AG09319 (cell line): ENCODE measurements around the gene KANSL3.
A peak's percentile ranks its signal among the peaks of the same experiment; 100 is the strongest.
"Not testable (repeated sequence)": the region's sequence is repeated elsewhere in the genome, so short reads cannot be mapped to it uniquely, and the experiment has no call there.

Experiments used
- DNase-seq: peaks from one replicate; pipeline ENCODE4 v3.0.0-alpha.2; 2010; ENCODE audit warnings: low read depth; ENCODE audit errors: extremely low read depth
- CTCF ChIP-seq: IDR thresholded peaks from 2 replicates; pipeline ENCODE4 v1.5.1; 2011; ENCODE audit warnings: low read depth, mild to moderate bottlenecking, inconsistent platforms, low read length, moderate library complexity

Gene KANSL3

GRCh38 chr2:96556441-96557330 lies 81.4 kb downstream of the KANSL3 start:
- DNase-seq: no peak
- no peak for TF ChIP-seq CTCF

- no peak for DNase-seq
Measured at GRCh38 chr2:96555146-96555610, 82.9 kb downstream of the KANSL3 start.

GRCh38 chr2:96554293-96555145 lies 83.6 kb downstream of the KANSL3 start:
- peak; percentile 89 for TF ChIP-seq CTCF
- DNase-seq: no peak

More at GRCh38 chr2:96555146-96555610, 82.9 kb downstream of the KANSL3 start:
- TF ChIP-seq CTCF: no peak

- DNase-seq: not testable (repeated sequence)
Measured at GRCh38 chr2:96553957-96554292, 84.2 kb downstream of the KANSL3 start.

GRCh38 chr2:96553176-96553956 lies 84.7 kb downstream of the KANSL3 start:
- DNase-seq: no peak
- no peak for TF ChIP-seq CTCF

- no peak for DNase-seq
- TF ChIP-seq CTCF: no peak
Measured at GRCh38 chr2:96552315-96553175, 85.6 kb downstream of the KANSL3 start.
